Liver (tissue), 3 donors: Measurements from ENCODE around the gene PTPN14.

ENCODE experiments used
- CTCF ChIP-seq: fragments of 150-350 bp; IDR thresholded peaks from 2 replicates; pipeline ENCODE4 v1.5.1; 2017; ENCODE audit warnings: improper control_type of control experiment, low read depth, low read length; ENCODE audit not compliant: missing input control
- JUND ChIP-seq, 2 donors: IDR thresholded peaks; 2 replicates each; pipeline ENCODE4 v1.6.1; 2016; ENCODE audit warnings: antibody characterized with exemption in 2 of 2
- MAX ChIP-seq: IDR thresholded peaks from 2 replicates; pipeline ENCODE4 v1.6.1; 2016; ENCODE audit warnings: antibody characterized with exemption
- TAF1 ChIP-seq: conservative IDR thresholded peaks from 2 replicates; pipeline ENCODE4 v1.6.1; 2016; ENCODE audit warnings: antibody characterized with exemption, mild to moderate bottlenecking
- YY1 ChIP-seq: IDR thresholded peaks from 2 replicates; pipeline ENCODE4 v1.6.1; 2016; ENCODE audit warnings: antibody characterized with exemption, mild to moderate bottlenecking
- ZBTB33 ChIP-seq: IDR thresholded peaks from 2 replicates; pipeline ENCODE4 v1.6.1; 2016; ENCODE audit warnings: antibody characterized with exemption
- donor health status: healthy.
- donor health status: healthy.

GRCh38 chr1:214458541-214458940 is 92.9 kb downstream of the PTPN14 start:
- TF ChIP-seq CTCF (no peak), JUND (IDR thresholded peaks at IDR 0.05) (no peak), MAX (no peak), YY1 (no peak), TAF1 (no peak), ZBTB33 (no peak)
